ENCODE data around the gene CATSPER3. TPM values are rescaled to one million over a fixed set of nuclear protein-coding genes. Genes with fewer than 3 reads are reported as not detected.

Gene CATSPER3
- polyA plus RNA-seq, 1 donor from 2014 or later, result 0.17 TPM

- Histone ChIP-seq H3K27ac (ENCODE audit: low read length) (no peak overlapping the region), H3K4me3 (ENCODE audit: low read length) (no peak overlapping the region), H2AFZ (ENCODE audit: low read depth, low read length) (no peak overlapping the region), H3F3A (ENCODE audit: insufficient read depth, low read length, poor library complexity, severe bottlenecking) (no peaks in the 10 kb centered on the region), H3K9me3 (ENCODE audit: low read length) (peaks cover 7% of the 10 kb centered on the region), H3K9ac (ENCODE audit: low read length) (no peak overlapping the region), H3K9me2 (ENCODE audit: insufficient read depth, low read length) (no peaks in the 10 kb centered on the region), H3K79me2 (replicated peaks; ENCODE audit: insufficient read depth, low read length) (no peaks in the 10 kb centered on the region), H3K36me3 (ENCODE audit: insufficient read depth, low read length) (no peaks in the 10 kb centered on the region), H4K20me1 (ENCODE audit: insufficient read depth) (no peaks in the 10 kb centered on the region), H3K4me2 (ENCODE audit: low read length) (no peak overlapping the region), H3K27me3 (ENCODE audit: insufficient read depth, low read depth, low read length) (peaks cover 71% of the 10 kb centered on the region)
- TF ChIP-seq SMC3 (conservative IDR thresholded peaks at IDR 0.05; ENCODE audit: poor library complexity), result no peak
- TF ChIP-seq CTCF (IDR thresholded peaks at IDR 0.05; ENCODE audit: poor library complexity, severe bottlenecking), result no peak
- no peak for TF ChIP-seq EP300 (conservative IDR thresholded peaks at IDR 0.05; ENCODE audit: poor library complexity, severe bottlenecking)
- TF ChIP-seq RAD21 (conservative IDR thresholded peaks at IDR 0.05), result no peak
- TF ChIP-seq REST (IDR thresholded peaks at IDR 0.05; ENCODE audit: borderline replicate concordance), result no peak
- TF ChIP-seq EZH2 (IDR thresholded peaks at IDR 0.05; ENCODE audit: borderline replicate concordance, insufficient read depth, low read length, poor library complexity, severe bottlenecking), result no peak
- no peak for TF ChIP-seq MXI1 (conservative IDR thresholded peaks at IDR 0.05; ENCODE audit: poor library complexity, severe bottlenecking)
- TF ChIP-seq POLR2AphosphoS5 (IDR thresholded peaks at IDR 0.05), result no peak
- TF ChIP-seq TAF1 (IDR thresholded peaks at IDR 0.05; ENCODE audit: low read depth), result no peak
These were observed 80.6 kb downstream of the CATSPER3 start for GRCh38 chr5:135048286-135048685.

GRCh38 chr5:135048930-135049329 is 81.2 kb downstream of the CATSPER3 start:
- Histone ChIP-seq H3K27me3 (ENCODE audit: insufficient read depth, low read depth, low read length) (peaks cover 64% of the 10 kb centered on the region), H3K27ac (ENCODE audit: low read length) (no peak overlapping the region), H3K79me2 (replicated peaks; ENCODE audit: insufficient read depth, low read length) (no peaks in the 10 kb centered on the region), H2AFZ (ENCODE audit: low read depth, low read length) (no peak overlapping the region), H3K9me3 (ENCODE audit: low read length) (peaks cover 7% of the 10 kb centered on the region), H3K4me3 (ENCODE audit: low read length) (no peak overlapping the region), H3K9me2 (ENCODE audit: insufficient read depth, low read length) (no peaks in the 10 kb centered on the region), H4K20me1 (ENCODE audit: insufficient read depth) (no peaks in the 10 kb centered on the region), H3F3A (ENCODE audit: insufficient read depth, low read length, poor library complexity, severe bottlenecking) (no peaks in the 10 kb centered on the region), H3K9ac (ENCODE audit: low read length) (no peak overlapping the region), H3K36me3 (ENCODE audit: insufficient read depth, low read length) (no peaks in the 10 kb centered on the region), H3K4me2 (ENCODE audit: low read length) (no peak overlapping the region)
- TF ChIP-seq TAF1 (IDR thresholded peaks at IDR 0.05; ENCODE audit: low read depth) (no peak), MXI1 (conservative IDR thresholded peaks at IDR 0.05; ENCODE audit: poor library complexity, severe bottlenecking) (no peak), EP300 (conservative IDR thresholded peaks at IDR 0.05; ENCODE audit: poor library complexity, severe bottlenecking) (no peak), SMC3 (conservative IDR thresholded peaks at IDR 0.05; ENCODE audit: poor library complexity) (no peak), POLR2AphosphoS5 (IDR thresholded peaks at IDR 0.05) (no peak), REST (IDR thresholded peaks at IDR 0.05; ENCODE audit: borderline replicate concordance) (no peak), CTCF (IDR thresholded peaks at IDR 0.05; ENCODE audit: poor library complexity, severe bottlenecking) (no peak), EZH2 (IDR thresholded peaks at IDR 0.05; ENCODE audit: borderline replicate concordance, insufficient read depth, low read length, poor library complexity, severe bottlenecking) (no peak), RAD21 (conservative IDR thresholded peaks at IDR 0.05) (no peak)

Measured in neural cell (in vitro differentiated cells).